SK-MEL-5 (cell line): Measurements from ENCODE around the gene VPS9D1. TPM values are rescaled to one million over a fixed set of nuclear protein-coding genes. Genes with fewer than 3 reads are reported as not detected.
A peak's percentile ranks its signal among the peaks of the same experiment; 100 is the strongest.
"Not testable (repeated sequence)": the region's sequence is repeated elsewhere in the genome, so short reads cannot be mapped to it uniquely, and the experiment has no call there.

ENCODE experiments used
- DNase-seq: peaks from one replicate; pipeline ENCODE4 v3.0.0-alpha.2; 2016; ENCODE audit warnings: low read depth, low spot score
- in situ Hi-C: cut with HindIII; loops from 2 replicates; pipeline ENCODE4 v1.10.0; 2016; ENCODE audit warnings: low sequenced_read_pairs, high pct_unique_total_duplicates, low pct_unique_long_range_greater_than_20kb
- total RNA-seq: library from RNA; depleted of rRNA; stranded (reverse); fragments of >200 nt; shearing (Covaris generic); gene quantifications from 2 replicates; pipeline ENCODE4 v1.2.3, GENCODE V29; 2014

Gene VPS9D1
- total RNA-seq, 1 experiment from 2014 or later, result 4.2 TPM

- in situ Hi-C loops, DNase-seq: not testable (repeated sequence)
Observed at GRCh38 chr16:89689621-89690020, 31.1 kb downstream of the VPS9D1 start.

DNA sequence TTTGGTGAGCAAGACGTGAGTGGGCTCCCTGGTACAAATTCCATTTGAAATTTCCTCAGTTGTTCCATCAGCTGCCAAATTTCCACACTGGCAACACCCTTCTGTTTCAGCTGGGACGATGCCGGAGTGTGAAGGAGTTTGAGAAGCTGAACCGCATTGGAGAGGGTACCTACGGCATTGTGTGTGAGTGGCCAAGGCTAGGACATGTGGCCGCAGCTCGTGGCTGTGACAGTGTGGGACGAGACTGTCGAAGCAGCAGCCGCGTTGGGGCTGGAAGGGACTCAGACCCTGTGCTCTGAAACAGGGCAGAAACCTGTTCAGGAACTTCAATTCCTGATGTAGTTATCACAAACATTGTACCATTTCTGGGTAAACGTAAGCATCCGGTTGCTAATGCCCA is 31.6 kb downstream of the VPS9D1 start:
- no peak for DNase-seq
- in situ Hi-C loops, result no loop called here

DNA sequence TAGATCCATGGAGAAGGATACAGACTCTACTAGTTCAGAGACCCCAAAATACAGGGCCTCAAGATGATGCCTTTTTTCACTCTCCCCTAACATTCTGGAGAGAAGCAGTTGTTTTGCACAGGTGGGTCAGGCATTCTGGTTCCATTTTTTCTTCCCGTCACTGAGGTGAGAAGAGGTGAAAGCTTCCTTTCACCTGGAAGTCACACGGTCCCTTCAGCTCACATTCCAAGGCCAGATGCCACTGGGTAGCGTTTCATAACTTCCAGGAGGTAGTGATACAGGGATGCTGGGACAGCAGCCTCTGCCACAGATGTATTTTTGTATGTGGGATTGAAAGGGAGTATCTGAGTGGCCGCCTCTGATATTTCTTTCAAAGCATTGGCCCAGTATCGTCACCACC is 32.3 kb downstream of the VPS9D1 start:
- in situ Hi-C loops, result no loop called here
- DNase-seq, result no peak

- in situ Hi-C loops, result no loop called here
- DNase-seq, result no peak
Observed at GRCh38 chr16:89687092-89687940, 33.4 kb downstream of the VPS9D1 start.

DNA sequence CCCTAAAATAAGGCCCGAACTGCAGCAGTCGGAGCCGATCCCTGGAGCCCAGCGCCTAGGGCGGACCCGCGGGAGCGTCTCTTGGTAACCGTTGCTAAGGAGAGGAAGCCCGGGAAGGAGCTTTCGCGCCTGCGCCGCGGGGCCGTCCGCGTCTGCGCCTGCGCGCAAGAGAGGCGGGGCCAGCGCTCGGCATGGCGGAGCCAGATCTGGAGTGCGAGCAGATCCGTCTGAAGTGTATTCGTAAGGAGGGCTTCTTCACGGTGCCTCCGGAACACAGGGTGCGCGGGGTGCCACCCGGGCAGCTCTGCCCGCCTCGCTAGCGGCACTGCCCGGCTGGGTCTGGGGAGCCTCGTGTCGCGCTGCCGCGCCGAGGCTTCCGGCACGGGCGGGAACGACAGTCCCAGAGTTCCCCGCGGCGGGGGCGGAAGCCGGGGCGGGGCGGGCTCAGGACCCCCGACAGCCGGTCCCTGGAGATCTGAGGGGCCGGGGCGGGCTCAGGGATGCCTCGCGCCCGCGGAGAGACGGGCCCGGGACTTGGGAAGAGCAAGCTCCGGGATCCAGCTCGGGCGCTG is 34.1 kb downstream of the VPS9D1 start, which contains the start of gene CDK10:
Gene CDK10 (plus strand): TSS at position 170 of the 572 bp plus-strand sequence. CDS start 22 bp downstream, at position 192.
- peak; percentile 83 for DNase-seq
- in situ Hi-C loops, result no loop called here

DNA sequence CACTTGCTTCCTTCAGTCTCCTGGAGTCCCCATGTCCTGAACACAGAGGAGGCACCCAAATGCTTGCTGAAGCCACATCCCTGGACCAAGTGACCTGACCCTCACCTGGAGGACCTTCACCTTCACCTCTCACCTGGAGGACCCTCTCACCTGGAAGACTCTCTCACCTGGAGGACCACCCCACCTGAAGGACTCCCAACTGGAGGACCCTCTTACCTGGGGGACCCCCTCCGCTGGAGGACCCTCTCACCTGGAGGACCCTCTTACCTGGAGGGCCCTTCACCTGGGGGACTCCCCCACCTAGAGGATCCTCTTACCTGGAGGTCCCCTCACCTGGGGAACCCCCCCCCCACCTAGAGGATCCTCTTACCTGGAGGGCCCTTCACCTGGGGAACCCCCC is 34.8 kb downstream of the VPS9D1 start:
- in situ Hi-C loops, result no loop called here
- no peak for DNase-seq

DNA sequence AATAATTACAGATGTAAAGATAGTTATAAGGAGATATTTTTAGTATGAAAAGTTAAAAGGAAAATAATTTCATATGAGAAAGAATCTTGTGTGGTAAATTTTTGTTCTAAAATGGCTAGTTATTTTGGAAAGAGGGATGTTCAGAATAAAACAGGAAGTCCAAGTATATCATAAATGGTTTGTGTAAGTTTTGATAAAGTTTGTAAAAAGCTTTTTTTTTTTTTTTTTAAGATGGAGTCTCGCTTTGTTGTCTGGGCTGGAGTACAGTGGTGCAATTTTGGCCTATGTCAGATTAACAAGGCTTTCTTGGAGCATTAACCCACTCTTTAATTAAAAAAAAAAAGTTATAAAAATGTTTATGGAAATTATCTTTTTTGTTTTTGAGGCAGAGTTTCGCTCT is 42.4 kb downstream of the VPS9D1 start:
- DNase-seq, result no peak
- in situ Hi-C loops, result no loop called here

GRCh38 chr16:89672177-89672941 is 48.3 kb downstream of the VPS9D1 start:
- in situ Hi-C loops, result no loop called here
- no peak for DNase-seq

DNA sequence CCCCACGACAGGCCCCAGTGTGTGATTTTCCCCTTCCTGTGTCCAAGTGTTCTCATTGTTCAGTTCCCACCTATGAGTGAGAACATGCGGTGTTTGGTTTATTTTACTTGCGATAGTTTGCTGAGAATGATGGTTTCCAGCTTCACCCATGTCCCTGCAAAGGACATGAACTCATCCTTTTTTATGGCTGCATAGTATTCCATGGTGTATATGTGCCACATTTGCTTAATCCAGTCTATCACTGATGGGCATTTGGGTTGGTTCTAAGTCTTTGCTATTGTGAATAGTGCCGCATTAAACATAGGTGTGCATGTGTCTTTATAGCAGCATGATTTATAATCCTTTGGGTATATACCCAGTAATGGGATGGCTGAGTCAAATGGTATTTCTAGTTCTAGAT is 49.1 kb downstream of the VPS9D1 start:
- DNase-seq, in situ Hi-C loops: not testable (repeated sequence)

- no peak for DNase-seq
- in situ Hi-C loops, result no loop called here
Observed at GRCh38 chr16:89670496-89671431, 49.9 kb downstream of the VPS9D1 start.

DNA sequence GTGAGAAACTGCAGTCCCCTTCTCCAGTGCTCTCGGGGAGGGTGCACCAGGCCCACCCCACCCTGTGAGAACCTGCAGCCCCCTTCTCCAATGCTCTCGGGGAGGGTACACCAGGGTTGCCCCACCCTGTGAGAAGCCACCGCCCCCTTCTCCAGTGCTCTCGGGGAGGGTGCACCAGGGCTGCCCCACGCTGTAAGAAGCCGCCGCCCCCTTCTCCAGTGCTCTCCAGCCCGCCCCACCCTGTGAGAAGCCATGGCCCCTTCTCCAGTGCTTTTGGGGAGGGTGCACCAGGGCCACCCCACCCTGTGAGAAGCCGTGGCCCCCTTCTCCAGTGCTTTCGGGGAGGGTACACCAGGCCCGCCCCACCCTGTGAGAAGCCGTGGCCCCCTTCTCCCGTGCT is 50.9 kb downstream of the VPS9D1 start:
- no peak for DNase-seq
- in situ Hi-C loops, result no loop called here

GRCh38 chr16:89668790-89669158 is 51.9 kb downstream of the VPS9D1 start:
- no peak for DNase-seq

DNA sequence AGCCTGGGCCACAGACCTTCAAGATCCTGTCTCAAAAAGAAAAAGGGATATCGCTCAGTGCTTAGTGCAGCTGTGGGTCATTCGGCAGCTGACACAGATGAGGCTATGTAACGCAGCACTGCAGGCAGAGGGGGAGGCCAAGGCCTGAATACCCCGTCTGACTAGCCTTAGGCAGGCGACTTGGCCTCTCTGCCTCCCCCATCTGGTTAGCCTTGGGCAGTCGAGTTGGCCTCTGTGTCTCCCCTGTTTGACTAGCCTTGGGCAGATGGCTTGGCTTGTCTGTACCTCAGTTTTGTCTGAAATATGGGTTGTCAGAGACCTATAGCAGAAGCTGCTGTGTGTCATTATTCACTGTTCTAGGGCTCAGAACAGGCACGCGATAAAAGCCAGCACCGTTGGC is 53.1 kb downstream of the VPS9D1 start:
- in situ Hi-C loops, result no loop called here
- DNase-seq, result no peak

More at GRCh38 chr16:89668790-89669158, 51.9 kb downstream of the VPS9D1 start:
- in situ Hi-C loops, result no loop called here

GRCh38 chr16:89667000-89667399 is 53.7 kb downstream of the VPS9D1 start:
- DNase-seq, result peak; percentile 63
- in situ Hi-C loops, result not testable (repeated sequence)

DNA sequence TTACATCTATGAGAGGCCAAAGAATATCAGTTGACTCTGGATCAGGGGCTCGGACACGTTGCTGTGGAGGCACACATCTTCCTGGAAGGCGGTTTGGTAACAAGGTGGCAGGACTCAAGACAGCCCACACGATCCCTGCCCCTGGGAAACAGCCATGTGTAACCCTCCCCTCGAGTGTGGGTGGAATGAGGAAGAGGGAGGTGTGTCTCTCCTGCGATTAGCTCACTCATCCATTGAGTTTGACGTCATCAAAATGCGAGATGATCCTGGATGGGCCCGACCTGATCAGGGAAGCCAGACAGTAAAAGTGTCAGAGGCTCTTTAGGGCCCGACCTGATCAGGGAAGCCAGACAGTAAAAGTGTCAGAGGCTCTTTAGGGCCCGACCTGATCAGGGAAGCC is 56.5 kb downstream of the VPS9D1 start:
- in situ Hi-C loops, result not testable (repeated sequence)

GRCh38 chr16:89661215-89661614 is 59.5 kb downstream of the VPS9D1 start:
- DNase-seq, result no peak
- in situ Hi-C loops, result no loop called here

More for the DNA sequence above, 56.5 kb downstream of the VPS9D1 start:
- DNase-seq, result not testable (repeated sequence)

DNA sequence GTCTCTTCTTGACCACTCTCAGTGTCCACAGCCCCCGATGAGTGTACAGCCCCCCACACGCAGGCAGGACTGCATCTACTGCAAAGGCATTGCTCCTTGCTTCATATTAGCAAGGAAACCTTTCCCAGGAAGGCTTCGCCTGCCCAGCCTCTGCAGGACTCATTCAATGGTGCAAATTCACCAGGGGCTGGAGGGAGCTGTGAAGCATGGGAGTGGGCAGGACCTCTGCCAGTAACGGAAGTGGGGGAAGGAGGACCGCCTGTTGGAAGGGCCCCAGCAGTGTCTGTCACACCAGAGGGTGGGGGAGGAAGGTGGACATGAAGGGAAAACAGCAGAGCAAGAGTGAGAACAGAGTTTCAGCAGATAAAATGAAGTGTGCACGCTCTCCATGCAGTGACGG is 60.6 kb downstream of the VPS9D1 start:
- in situ Hi-C loops, result no loop called here
- DNase-seq, result no peak
